ENCODE data around the gene AKR1C2.
"Not testable (repeated sequence)": the region's sequence is repeated elsewhere in the genome, so short reads cannot be mapped to it uniquely, and the experiment has no call there.

- not testable (repeated sequence) for TF ChIP-seq CTCF, EZH2phosphoT487 (IDR thresholded peaks at IDR 0.05; ENCODE audit: low read length)
These were observed 15.1 kb upstream of the AKR1C2 start for GRCh38 chr10:5018671-5019277.

Measured in MM.1S (cell line).